ENCODE results near the gene ALOX5. TPM values are rescaled to one million over a fixed set of nuclear protein-coding genes. Genes with fewer than 3 reads are reported as not detected.

Gene ALOX5
- total and polyA plus RNA-seq, 2 experiments from 2014 or later = 3.7 to 5.4 TPM

DNA sequence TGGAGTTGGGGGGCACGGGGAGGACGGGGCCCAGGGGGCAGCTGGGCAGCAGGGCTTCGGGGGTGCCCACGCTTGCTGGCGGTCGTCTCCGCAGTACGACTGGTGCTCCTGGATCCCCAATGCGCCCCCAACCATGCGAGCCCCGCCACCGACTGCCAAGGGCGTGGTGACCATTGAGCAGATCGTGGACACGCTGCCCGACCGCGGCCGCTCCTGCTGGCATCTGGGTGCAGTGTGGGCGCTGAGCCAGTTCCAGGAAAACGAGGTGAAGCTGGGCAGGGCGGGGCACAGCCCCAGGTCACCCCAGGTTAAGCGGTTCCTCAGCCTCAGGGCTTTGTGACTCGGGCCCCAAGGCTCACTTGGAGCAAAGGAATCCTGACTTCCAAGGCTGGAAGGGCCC is 70.0 kb downstream of the ALOX5 start:
- Histone ChIP-seq H3K79me2 (replicated peaks; ENCODE audit: insufficient read depth) (no peaks in the 10 kb centered on the region), H4K20me1 (replicated peaks; ENCODE audit: insufficient read depth) (no peaks in the 10 kb centered on the region), H3K9me2 (ENCODE audit: insufficient read depth) (no peaks in the 10 kb centered on the region), H2AFZ (no peak overlapping the region), H3K27me3 (ENCODE audit: insufficient read depth) (no peaks in the 10 kb centered on the region), H3K36me3 (ENCODE audit: insufficient read depth) (no peaks in the 10 kb centered on the region), H3K4me2 (no peak overlapping the region), H3K27ac (ENCODE audit: low read depth) (no peak overlapping the region), H3K4me1 (ENCODE audit: insufficient read depth) (no peaks in the 10 kb centered on the region), H3F3A (replicated peaks; ENCODE audit: low read depth) (no peaks in the 10 kb centered on the region), H3K4me3 (no peak overlapping the region)
- peaks cover 5% of the 10 kb centered on the region for H3K4me1 Mint-ChIP-seq
- no peak overlapping the region for H3K27ac Mint-ChIP-seq
- H3K4me3 Mint-ChIP-seq = no peak overlapping the region
- no peak for ATAC-seq
- no peaks in the 10 kb centered on the region for H3K27me3 Mint-ChIP-seq (ENCODE audit: insufficient read depth, low read depth, poor library complexity)
- H3K9me3 Mint-ChIP-seq = no peaks in the 10 kb centered on the region
- TF ChIP-seq EZH2phosphoT487 (IDR thresholded peaks at IDR 0.05; ENCODE audit: unreplicated experiment) (no peak), POLR2AphosphoS5 (IDR thresholded peaks at IDR 0.05; ENCODE audit: low read depth) (no peak), STAT1 (IDR thresholded peaks at IDR 0.05; ENCODE audit: unreplicated experiment) (no peak), CREB1 (CRISPR knock-in tag; IDR thresholded peaks at IDR 0.05; ENCODE audit: low read depth) (no peak), ZNF331 (CRISPR knock-in tag; IDR thresholded peaks at IDR 0.05; ENCODE audit: low read depth) (no peak)
- TF ChIP-seq, protein P1, sequence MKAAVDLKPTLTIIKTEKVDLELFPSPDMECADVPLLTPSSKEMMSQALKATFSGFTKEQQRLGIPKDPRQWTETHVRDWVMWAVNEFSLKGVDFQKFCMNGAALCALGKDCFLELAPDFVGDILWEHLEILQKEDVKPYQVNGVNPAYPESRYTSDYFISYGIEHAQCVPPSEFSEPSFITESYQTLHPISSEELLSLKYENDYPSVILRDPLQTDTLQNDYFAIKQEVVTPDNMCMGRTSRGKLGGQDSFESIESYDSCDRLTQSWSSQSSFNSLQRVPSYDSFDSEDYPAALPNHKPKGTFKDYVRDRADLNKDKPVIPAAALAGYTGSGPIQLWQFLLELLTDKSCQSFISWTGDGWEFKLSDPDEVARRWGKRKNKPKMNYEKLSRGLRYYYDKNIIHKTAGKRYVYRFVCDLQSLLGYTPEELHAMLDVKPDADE (IDR thresholded peaks at IDR 0.05) = no peak
- TF ChIP-seq, protein P2, sequence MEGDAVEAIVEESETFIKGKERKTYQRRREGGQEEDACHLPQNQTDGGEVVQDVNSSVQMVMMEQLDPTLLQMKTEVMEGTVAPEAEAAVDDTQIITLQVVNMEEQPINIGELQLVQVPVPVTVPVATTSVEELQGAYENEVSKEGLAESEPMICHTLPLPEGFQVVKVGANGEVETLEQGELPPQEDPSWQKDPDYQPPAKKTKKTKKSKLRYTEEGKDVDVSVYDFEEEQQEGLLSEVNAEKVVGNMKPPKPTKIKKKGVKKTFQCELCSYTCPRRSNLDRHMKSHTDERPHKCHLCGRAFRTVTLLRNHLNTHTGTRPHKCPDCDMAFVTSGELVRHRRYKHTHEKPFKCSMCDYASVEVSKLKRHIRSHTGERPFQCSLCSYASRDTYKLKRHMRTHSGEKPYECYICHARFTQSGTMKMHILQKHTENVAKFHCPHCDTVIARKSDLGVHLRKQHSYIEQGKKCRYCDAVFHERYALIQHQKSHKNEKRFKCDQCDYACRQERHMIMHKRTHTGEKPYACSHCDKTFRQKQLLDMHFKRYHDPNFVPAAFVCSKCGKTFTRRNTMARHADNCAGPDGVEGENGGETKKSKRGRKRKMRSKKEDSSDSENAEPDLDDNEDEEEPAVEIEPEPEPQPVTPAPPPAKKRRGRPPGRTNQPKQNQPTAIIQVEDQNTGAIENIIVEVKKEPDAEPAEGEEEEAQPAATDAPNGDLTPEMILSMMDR (conservative IDR thresholded peaks at IDR 0.05; ENCODE audit: low read depth in 2 of 2) = no peak
- TF ChIP-seq, protein P3, sequence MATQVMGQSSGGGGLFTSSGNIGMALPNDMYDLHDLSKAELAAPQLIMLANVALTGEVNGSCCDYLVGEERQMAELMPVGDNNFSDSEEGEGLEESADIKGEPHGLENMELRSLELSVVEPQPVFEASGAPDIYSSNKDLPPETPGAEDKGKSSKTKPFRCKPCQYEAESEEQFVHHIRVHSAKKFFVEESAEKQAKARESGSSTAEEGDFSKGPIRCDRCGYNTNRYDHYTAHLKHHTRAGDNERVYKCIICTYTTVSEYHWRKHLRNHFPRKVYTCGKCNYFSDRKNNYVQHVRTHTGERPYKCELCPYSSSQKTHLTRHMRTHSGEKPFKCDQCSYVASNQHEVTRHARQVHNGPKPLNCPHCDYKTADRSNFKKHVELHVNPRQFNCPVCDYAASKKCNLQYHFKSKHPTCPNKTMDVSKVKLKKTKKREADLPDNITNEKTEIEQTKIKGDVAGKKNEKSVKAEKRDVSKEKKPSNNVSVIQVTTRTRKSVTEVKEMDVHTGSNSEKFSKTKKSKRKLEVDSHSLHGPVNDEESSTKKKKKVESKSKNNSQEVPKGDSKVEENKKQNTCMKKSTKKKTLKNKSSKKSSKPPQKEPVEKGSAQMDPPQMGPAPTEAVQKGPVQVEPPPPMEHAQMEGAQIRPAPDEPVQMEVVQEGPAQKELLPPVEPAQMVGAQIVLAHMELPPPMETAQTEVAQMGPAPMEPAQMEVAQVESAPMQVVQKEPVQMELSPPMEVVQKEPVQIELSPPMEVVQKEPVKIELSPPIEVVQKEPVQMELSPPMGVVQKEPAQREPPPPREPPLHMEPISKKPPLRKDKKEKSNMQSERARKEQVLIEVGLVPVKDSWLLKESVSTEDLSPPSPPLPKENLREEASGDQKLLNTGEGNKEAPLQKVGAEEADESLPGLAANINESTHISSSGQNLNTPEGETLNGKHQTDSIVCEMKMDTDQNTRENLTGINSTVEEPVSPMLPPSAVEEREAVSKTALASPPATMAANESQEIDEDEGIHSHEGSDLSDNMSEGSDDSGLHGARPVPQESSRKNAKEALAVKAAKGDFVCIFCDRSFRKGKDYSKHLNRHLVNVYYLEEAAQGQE (IDR thresholded peaks at IDR 0.05; ENCODE audit: unreplicated experiment) = no peak
- no peaks in the 10 kb centered on the region; the same call in 2 of the 3 replicates for H3K36me3 Mint-ChIP-seq (ENCODE audit: low read depth)
- no peak for DNase-seq (ENCODE audit: low spot score)

Measured in GM23338 (cell line).